Measurements from ENCODE around the gene F8. TPM values are rescaled to one million over a fixed set of nuclear protein-coding genes. Genes with fewer than 3 reads are reported as not detected.

The F8 gene
- 1 to 10 TPM; 7.5 to 8.9 TPM for total RNA-seq

GRCh38 chrX:155022585-155022984, at the start of gene F8:
Gene F8 (minus strand): TSS chrX:155022723. CDS start chrX:155022552, 171 bp downstream.
- ChIA-PET CTCF (no interaction called here), POLR2A (no interaction called here)
- Mint-ChIP-seq H3K27me3 (no peaks in the 10 kb centered on the region), H3K4me3 (no peak within 1 kb of the TSS), H3K4me1 (ENCODE audit: low read depth) (peaks cover 2% of the 10 kb centered on the region), H3K27ac (no peak within 1 kb of the TSS), H3K9me3 (no peaks in the 10 kb centered on the region), H3K36me3 (no peaks in the 10 kb centered on the region)
- DNase-seq: no peak
- intact Hi-C loops (cut with micrococcal nuclease): no loop called here

DNA sequence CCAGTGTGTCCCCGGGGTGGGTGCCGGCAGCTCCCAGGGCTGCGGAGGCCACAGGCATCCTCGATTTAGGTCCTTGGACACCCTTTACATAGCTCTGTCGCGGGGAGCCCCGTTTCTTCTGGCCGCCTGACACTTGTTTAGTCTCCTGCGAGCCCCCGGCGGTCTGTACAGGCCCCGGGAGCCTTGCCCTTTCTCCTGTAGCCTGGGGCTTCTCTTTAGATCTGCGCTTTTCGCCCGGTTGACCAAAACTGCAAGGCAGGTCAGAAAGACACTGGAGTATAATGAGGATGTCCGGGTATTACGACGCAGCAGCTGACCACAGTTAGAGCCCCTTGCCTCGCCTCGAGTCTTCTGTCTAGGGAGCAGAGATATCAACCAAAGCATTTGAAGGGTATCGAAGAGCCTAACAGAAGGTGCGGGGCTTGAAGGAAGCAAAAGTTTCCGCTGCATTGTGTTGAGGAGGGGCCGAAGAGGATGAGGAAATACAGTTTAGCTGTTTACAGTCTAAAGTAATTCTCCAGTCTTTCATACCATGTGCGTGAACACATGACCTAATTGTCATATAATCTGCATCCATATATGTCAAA, 49.3 kb upstream of the F8 start:
- H3K27ac Mint-ChIP-seq: peak overlapping the region; percentile 90
- no peaks in the 10 kb centered on the region for H3K27me3 Mint-ChIP-seq
- peaks cover 51% of the 10 kb centered on the region for H3K4me1 Mint-ChIP-seq (ENCODE audit: low read depth)
- H3K9me3 Mint-ChIP-seq: no peaks in the 10 kb centered on the region
- peaks cover 27% of the 10 kb centered on the region for H3K36me3 Mint-ChIP-seq
- ChIA-PET CTCF (no interaction called here), POLR2A (no interaction called here)
- peak overlapping the region; percentile 91 for H3K4me3 Mint-ChIP-seq
- intact Hi-C loops (cut with micrococcal nuclease): loop anchor here (1.0 to 5.0 kb wide), 3 partner anchors 15 to 89 kb away; partner anchors contain the start of gene FUNDC2
- no peak for DNase-seq

- Mint-ChIP-seq H3K9me3 (no peaks in the 10 kb centered on the region), H3K36me3 (peaks cover 27% of the 10 kb centered on the region), H3K4me3 (peak within 1 kb of the TSS; percentile 91), H3K27me3 (no peaks in the 10 kb centered on the region), H3K27ac (peak within 1 kb of the TSS; percentile 90), H3K4me1 (ENCODE audit: low read depth) (peaks cover 51% of the 10 kb centered on the region)
- intact Hi-C loops (cut with micrococcal nuclease): loop anchor here (1.0 to 5.0 kb wide), 3 partner anchors 14 to 89 kb away; partner anchors contain the start of gene FUNDC2
- POLR2A ChIA-PET: no interaction called here
- CTCF ChIA-PET: interaction anchor here (3.2 kb wide), 1 partner anchor 14 kb away, joined by 12 read pairs; no protein-coding TSS in a partner anchor
- DNase-seq: peak; percentile 86
Measured at GRCh38 chrX:155070975-155071693, 48.6 kb upstream of the F8 start, which contains the start of the genes BRCC3, CMC4 and MTCP1. Gene BRCC3 (plus strand): TSS chrX:155071508. CDS start chrX:155071528, 20 bp downstream. Gene CMC4 (minus strand): TSS chrX:155071136. CDS start chrX:155064023, 7,113 bp downstream. Gene MTCP1 (minus strand): TSS chrX:155071136. CDS start chrX:155066010, 5,126 bp downstream.

DNA sequence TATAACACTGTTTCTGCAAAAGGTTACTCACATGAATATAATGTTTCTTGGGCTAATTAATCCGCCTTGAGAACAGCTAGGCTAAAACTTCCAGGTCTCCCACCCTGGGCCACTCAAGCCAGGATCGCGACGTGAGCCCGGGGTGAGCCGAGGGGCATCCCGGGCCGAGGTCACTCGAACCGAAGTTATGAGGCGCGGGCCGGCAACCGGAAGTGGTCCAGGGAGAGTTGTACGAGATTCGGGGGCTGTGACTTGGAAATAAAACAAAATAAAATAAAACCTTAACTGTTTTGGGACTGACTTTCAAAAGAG, 48.1 kb upstream of the F8 start:
- H3K4me3 Mint-ChIP-seq: peak overlapping the region; percentile 83
- DNase-seq: no peak
- POLR2A ChIA-PET: interaction anchor here (1.6 kb wide), 1 partner anchor 44 kb away, joined by 5 read pairs; the partner anchor contains the start of gene FUNDC2

DNA sequence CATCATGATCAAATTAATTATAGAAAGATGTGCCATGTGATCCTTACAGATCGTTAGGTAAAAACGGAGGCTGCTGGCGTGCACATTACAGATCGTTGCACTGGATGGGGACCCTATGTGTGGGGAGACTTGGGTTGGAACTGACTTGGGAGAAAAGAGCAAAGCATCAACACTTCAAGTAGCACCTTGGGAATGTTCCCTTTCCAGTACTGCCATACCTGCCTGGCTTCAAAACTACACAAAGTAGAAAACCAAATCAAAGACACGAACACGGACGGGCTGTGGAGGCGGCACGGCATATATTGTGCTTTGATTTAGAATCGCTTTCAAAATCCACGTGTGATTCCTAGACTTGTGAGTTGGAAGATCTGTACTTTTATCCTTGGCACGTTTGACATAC, 47.5 kb upstream of the F8 start:
- intact Hi-C loops (cut with micrococcal nuclease): loop anchor here (2.0 to 5.0 kb wide), 2 partner anchors 13 to 88 kb away; no protein-coding TSS in a partner anchor
- peaks cover 20% of the 10 kb centered on the region for H3K36me3 Mint-ChIP-seq
- no peaks in the 10 kb centered on the region for H3K9me3 Mint-ChIP-seq
- ChIA-PET CTCF (interaction anchor here (3.2 kb wide), 1 partner anchor 13 kb away, joined by 12 read pairs; no protein-coding TSS in a partner anchor), POLR2A (interaction anchor here (1.6 kb wide), 1 partner anchor 43 kb away, joined by 5 read pairs; the partner anchor contains the start of gene FUNDC2)
- H3K4me1 Mint-ChIP-seq (ENCODE audit: low read depth): peaks cover 50% of the 10 kb centered on the region
- DNase-seq: no peak
- no peaks in the 10 kb centered on the region for H3K27me3 Mint-ChIP-seq
- H3K27ac Mint-ChIP-seq: peak overlapping the region; percentile 81
- H3K4me3 Mint-ChIP-seq: peak overlapping the region; percentile 83

More for the DNA sequence above, 48.1 kb upstream of the F8 start:
- Mint-ChIP-seq H3K27ac (peak overlapping the region; percentile 81), H3K36me3 (peaks cover 26% of the 10 kb centered on the region), H3K9me3 (no peaks in the 10 kb centered on the region), H3K4me1 (ENCODE audit: low read depth) (peaks cover 51% of the 10 kb centered on the region), H3K27me3 (no peaks in the 10 kb centered on the region)
- CTCF ChIA-PET: interaction anchor here (3.2 kb wide), 1 partner anchor 14 kb away, joined by 12 read pairs; no protein-coding TSS in a partner anchor
- intact Hi-C loops (cut with micrococcal nuclease): loop anchor here (2.0 to 5.0 kb wide), 2 partner anchors 14 to 88 kb away; no protein-coding TSS in a partner anchor

GRCh38 chrX:155069414-155069813, 46.9 kb upstream of the F8 start:
- POLR2A ChIA-PET: interaction anchor here (1.6 kb wide), 1 partner anchor 42 kb away, joined by 5 read pairs; the partner anchor contains the start of gene FUNDC2
- H3K27me3 Mint-ChIP-seq: no peaks in the 10 kb centered on the region
- H3K36me3 Mint-ChIP-seq: peaks cover 19% of the 10 kb centered on the region
- no peaks in the 10 kb centered on the region for H3K9me3 Mint-ChIP-seq
- H3K4me3 Mint-ChIP-seq: peak overlapping the region; percentile 83
- H3K27ac Mint-ChIP-seq: no peak overlapping the region
- DNase-seq: no peak
- intact Hi-C loops (cut with micrococcal nuclease): no loop called here
- peaks cover 49% of the 10 kb centered on the region for H3K4me1 Mint-ChIP-seq (ENCODE audit: low read depth)
- CTCF ChIA-PET: interaction anchor here (3.2 kb wide), 1 partner anchor 12 kb away, joined by 12 read pairs; no protein-coding TSS in a partner anchor

- H3K36me3 Mint-ChIP-seq: peaks cover 10% of the 10 kb centered on the region
- no peaks in the 10 kb centered on the region for H3K27me3 Mint-ChIP-seq
- no peak overlapping the region for H3K27ac Mint-ChIP-seq
- peaks cover 38% of the 10 kb centered on the region for H3K4me1 Mint-ChIP-seq (ENCODE audit: low read depth)
- intact Hi-C loops (cut with micrococcal nuclease): no loop called here
- CTCF ChIA-PET: interaction anchor here (0.6 to 3.2 kb wide), 2 partner anchors 10 to 11 kb away, joined by 5 to 12 read pairs; no protein-coding TSS in a partner anchor
- peak; percentile 16 for DNase-seq
- no peaks in the 10 kb centered on the region for H3K9me3 Mint-ChIP-seq
- POLR2A ChIA-PET: no interaction called here
- H3K4me3 Mint-ChIP-seq: peak overlapping the region; percentile 9
Measured at GRCh38 chrX:155068165-155068564, 45.6 kb upstream of the F8 start.

DNA sequence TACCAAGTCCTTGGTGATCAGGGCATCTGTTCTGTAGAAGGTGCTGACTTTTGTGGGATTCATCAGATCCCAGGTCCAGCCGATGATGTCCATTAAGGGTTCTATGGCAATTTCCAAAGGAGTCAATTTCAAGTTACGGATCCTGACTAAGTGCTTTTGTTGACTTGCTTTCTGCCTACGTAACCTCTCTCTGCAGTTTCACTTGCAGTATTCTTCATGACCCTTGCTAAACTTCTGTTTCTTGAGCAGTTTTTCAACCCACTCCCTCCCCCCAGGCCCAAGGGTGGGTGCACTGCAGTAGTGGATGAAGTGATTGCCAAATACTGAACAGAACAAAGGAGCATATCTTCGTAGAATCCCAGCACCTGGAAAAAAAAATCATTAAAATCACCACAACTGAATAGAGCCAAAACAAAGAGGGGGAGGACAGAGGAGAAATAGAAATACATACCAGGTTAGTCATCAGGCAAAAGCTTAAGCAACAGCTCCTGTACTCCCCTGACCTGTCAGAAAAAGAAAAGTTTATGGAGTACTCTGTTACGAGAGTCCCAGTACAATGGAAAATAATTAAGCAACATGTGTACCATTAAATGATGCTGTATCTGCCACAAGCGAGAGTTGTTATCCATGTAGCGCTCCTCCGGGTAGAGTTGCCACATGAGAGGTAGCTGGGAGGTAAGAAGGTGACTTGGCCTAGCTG, 42.7 kb upstream of the F8 start:
- Mint-ChIP-seq H3K9me3 (no peaks in the 10 kb centered on the region), H3K27ac (no peak overlapping the region), H3K36me3 (peaks cover 5% of the 10 kb centered on the region), H3K27me3 (no peaks in the 10 kb centered on the region), H3K4me3 (no peak overlapping the region), H3K4me1 (ENCODE audit: low read depth) (peaks cover 28% of the 10 kb centered on the region)
- no peak for DNase-seq
- ChIA-PET POLR2A (no interaction called here), CTCF (interaction anchor here (0.8 kb wide), 1 partner anchor 8 kb away, joined by 3 read pairs; no protein-coding TSS in a partner anchor)
- intact Hi-C loops (cut with micrococcal nuclease): no loop called here

DNA sequence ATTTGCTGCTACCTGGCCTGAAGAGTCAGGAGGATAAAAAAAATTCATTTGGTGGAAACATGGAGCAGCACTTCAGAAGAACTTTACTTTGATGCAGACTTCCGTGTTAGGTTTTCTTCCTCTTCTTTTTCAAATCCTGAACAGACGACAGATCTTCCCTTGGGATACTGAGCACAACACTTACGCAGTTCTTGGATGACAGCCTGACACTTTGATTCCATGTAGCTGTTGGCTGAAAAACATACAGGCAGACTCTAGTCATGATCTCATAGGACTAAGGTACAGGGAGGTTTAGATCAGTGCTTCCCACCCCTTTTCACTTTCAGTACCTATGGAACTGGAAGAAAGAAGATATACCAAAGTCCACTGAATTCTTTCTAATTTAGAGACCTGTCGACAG, 39.2 kb upstream of the F8 start:
- Mint-ChIP-seq H3K27ac (no peak overlapping the region), H3K36me3 (peaks cover 5% of the 10 kb centered on the region), H3K4me3 (no peak overlapping the region), H3K9me3 (no peaks in the 10 kb centered on the region), H3K4me1 (ENCODE audit: low read depth) (peaks cover 15% of the 10 kb centered on the region), H3K27me3 (no peaks in the 10 kb centered on the region)
- CTCF ChIA-PET: interaction anchor here (1.7 kb wide), 1 partner anchor 13 kb away, joined by 5 read pairs; no protein-coding TSS in a partner anchor
- DNase-seq: no peak
- intact Hi-C loops (cut with micrococcal nuclease): no loop called here
- POLR2A ChIA-PET: no interaction called here

DNA sequence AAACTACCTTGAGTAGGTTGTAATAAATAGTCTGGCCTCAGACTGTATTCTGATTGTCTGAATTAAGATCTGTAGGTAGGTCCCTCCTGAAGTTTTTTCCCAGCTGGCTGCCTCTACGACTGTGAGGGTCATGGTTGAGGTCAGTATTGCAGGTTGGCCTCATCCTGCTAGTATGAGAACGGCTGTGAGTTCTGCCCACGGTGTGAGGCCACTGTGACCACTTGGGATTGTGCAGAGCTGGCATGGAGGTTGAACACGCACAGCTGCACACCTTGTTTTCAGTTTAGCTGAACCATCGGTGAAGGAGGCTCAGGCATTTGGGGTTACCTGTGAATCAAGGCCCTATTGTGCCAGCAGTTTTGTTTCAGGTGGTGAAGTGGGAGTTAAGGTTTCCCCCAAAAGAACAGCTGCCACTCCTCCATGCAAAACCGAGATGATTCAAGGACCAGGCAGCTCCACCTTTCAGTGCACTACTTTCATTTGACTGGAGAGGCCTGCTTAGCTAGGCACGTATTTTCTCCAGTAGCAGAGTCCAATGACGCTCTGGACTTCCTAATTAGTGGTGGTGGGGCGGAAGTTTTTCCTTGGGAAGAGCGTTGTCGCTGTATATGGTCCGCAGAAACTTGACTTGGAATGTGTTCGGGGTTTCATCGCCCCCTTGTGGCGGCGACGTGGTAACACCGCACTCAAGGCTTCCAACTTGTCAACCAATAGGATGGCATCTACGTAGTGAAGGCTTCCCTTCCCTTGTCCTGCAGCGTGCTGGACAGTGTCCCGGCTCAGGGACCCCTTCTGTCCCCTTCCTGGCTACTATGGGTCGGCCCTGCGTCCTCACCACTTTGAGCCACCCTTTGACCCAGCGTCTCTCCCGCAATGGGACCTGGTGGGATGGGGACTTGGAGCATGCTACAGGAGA, 34.6 kb upstream of the F8 start:
- Mint-ChIP-seq H3K4me3 (peak overlapping the region; percentile 12), H3K27ac (peak overlapping the region; percentile 60), H3K27me3 (no peaks in the 10 kb centered on the region), H3K9me3 (no peaks in the 10 kb centered on the region), H3K36me3 (peaks cover 8% of the 10 kb centered on the region), H3K4me1 (ENCODE audit: low read depth) (peaks cover 18% of the 10 kb centered on the region)
- peak; percentile 62 for DNase-seq
- intact Hi-C loops (cut with micrococcal nuclease): loop anchor here (1.0 to 2.0 kb wide), 2 partner anchors 14 to 76 kb away; partner anchors contain the start of genes BRCC3, CMC4 and MTCP1
- POLR2A ChIA-PET: no interaction called here
- CTCF ChIA-PET: interaction anchor here (0.7 to 3.0 kb wide), 20 partner anchors 8 to 160 kb away, joined by 3 to 35 read pairs (median 4); partner anchors contain the start of gene FUNDC2

All from activated CD4-positive, alpha-beta memory T cell treated with anti-CD3 and anti-CD28 coated beads for 36 hours (primary cell).